Vagina (tissue), 2 donors: ENCODE measurements around the gene OTUB1.

ENCODE experiments used
- POLR2A ChIP-seq, 2 donors: fragments of 450-650 bp; IDR thresholded peaks; one replicate each; pipeline ENCODE4 v1.6.1; 2017; ENCODE audit warnings: antibody characterized with exemption in 2 of 2, mild to moderate bottlenecking in 2 of 2, moderate library complexity in 2 of 2
- TF ChIP-seq, protein P1 (sequence below), 3 experiments: fragments of 450-650 bp in 2 of 3; fragments of 200-600 bp in 1 of 3; sonication (generic) in 1 of 3; IDR thresholded peaks; one replicate each; pipeline ENCODE4 v1.5.1; 2017 to 2019; ENCODE audit warnings: antibody characterized with exemption in 3 of 3, mild to moderate bottlenecking in 2 of 3, moderate library complexity in 2 of 3

DNA sequence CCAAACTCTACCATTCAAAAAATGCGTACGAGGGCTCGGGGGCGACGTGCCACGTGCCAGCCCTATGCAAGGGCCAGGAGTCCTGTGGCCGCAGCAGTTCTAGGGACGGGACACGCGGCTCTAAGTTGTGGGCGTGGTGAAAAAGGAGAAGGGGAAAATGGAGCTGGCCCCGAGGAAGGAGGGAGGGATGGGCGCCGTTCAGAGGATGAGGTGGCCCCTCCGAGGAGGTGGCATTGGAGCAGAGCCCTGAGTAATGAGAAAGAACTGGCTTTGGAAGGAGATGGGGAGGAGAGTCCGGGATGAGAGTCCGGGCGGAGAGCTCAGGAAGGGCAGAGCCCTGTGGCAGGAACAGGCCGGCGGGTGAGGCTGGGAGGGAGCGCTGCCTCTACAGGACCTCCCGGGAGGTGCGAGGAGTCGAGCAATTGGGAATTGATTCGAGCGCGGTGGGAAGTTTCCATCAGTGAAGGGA is 21.0 kb downstream of the OTUB1 start:
- TF ChIP-seq, protein P1, sequence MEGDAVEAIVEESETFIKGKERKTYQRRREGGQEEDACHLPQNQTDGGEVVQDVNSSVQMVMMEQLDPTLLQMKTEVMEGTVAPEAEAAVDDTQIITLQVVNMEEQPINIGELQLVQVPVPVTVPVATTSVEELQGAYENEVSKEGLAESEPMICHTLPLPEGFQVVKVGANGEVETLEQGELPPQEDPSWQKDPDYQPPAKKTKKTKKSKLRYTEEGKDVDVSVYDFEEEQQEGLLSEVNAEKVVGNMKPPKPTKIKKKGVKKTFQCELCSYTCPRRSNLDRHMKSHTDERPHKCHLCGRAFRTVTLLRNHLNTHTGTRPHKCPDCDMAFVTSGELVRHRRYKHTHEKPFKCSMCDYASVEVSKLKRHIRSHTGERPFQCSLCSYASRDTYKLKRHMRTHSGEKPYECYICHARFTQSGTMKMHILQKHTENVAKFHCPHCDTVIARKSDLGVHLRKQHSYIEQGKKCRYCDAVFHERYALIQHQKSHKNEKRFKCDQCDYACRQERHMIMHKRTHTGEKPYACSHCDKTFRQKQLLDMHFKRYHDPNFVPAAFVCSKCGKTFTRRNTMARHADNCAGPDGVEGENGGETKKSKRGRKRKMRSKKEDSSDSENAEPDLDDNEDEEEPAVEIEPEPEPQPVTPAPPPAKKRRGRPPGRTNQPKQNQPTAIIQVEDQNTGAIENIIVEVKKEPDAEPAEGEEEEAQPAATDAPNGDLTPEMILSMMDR (IDR thresholded peaks at IDR 0.05), result no peak
- no peak for TF ChIP-seq POLR2A (IDR thresholded peaks at IDR 0.05)
